Measurements from ENCODE around the gene RIPK3.
"Not testable (repeated sequence)": the region's sequence is repeated elsewhere in the genome, so short reads cannot be mapped to it uniquely, and the experiment has no call there.

RIPK3 gene

DNA sequence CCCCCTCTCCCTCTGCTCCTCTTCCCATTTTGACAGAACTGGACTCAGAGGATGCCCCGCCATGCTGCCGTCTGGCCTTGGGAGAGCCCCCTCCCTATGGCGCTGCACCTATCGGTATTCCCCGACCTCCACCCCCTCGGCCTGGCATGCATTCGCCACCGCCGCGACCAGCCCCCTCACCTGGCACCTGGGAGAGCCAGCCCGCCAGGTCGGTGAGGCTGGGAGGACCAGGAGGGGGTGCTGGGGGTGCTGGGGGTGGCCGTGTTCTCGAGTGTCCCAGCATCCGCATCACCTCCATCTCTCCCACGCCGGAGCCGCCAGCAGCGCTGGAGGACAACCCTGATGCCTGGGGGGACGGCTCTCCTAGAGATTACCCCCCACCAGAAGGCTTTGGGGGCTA, 29.7 kb upstream of the RIPK3 start:
- no peak for DNase-seq (ENCODE audit: low spot score)

DNA sequence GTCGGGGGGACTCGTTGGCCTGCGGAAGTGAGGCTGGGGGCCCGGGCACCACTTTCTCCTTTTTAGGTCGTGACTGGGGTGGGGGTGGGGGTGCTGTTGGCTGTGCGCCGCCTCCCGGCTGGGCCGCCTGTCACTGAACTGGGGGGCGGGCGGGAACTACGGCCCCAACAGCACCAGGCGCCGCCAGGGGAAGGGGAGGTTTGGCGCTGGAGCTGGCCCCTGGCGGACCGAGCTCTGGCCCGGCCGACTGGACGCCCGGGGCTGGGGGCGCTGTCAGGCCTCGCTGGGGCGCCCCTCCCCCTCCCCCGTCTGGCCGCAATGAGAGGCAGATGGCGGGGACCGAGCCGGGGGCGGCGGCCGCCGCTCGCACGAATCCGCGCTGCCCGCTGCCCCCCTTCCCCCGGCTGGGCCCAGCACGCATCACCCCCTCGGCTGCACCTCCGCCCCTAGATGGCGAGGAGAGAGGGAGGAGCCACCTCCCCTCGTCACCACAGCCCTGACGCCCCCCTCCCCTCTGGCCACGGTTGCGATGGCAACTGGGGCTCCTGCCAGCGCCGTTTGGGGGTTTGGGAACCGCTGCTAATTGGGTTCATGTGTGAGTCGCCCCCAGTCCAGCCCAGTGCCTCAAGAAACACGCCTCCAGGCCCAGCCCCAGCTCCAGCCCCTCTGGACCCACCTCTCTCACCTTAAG, 28.9 kb upstream of the RIPK3 start:
- peak; percentile 85 for DNase-seq (ENCODE audit: low spot score)

- DNase-seq (ENCODE audit: low spot score), result peak; percentile 73
Measured at GRCh38 chr14:24368212-24368561, 28.4 kb upstream of the RIPK3 start.

GRCh38 chr14:24367514-24368211, 27.9 kb upstream of the RIPK3 start, which contains the start of gene NFATC4:
NFATC4 (plus strand) TSS chr14:24368184; CDS start chr14:24368341, 157 bp downstream.
- peak; percentile 82 for DNase-seq (ENCODE audit: low spot score)

DNA sequence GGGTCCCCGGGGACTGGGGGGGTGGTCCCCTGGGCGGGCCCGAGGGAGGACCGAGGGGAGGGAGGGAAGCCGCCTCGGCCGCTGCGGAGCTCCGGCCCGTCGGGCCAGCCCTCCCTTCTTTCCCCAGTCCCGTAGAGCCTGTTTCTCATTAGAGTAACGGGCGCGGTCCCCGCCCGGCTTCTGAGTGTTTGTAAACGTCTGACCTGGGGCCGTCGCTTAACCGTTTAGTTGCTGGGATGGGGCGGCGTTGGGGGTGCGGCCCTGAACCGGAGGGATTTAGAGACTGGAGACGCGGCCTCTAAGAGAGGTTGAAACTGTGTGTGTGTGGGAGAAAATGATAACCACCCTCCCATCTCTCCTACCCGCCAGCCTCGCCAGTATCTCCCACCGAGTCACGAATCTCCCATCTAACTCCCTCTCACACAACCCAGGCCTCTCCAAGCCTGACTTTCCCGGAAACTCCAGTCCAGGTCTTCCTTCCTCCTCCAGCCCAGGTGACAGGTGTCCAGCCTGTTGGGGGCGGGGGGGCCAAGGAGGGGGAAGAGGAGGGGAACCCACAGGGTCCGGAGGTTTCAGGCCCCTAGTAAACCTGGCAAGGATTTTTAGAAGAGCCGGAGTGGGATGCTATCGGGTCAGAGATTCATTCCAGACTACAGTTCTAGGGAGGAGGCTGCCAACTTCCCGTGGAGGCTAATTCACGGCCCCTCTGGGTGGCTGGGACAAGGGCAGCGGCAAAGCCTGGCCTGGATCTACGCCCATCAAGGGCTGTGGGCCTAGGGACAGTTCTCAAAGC, 27.1 kb upstream of the RIPK3 start:
- DNase-seq (ENCODE audit: low spot score), result peak; percentile 93

- DNase-seq (ENCODE audit: low spot score), result no peak
Measured at GRCh38 chr14:24366413-24366720, 26.6 kb upstream of the RIPK3 start.

DNA sequence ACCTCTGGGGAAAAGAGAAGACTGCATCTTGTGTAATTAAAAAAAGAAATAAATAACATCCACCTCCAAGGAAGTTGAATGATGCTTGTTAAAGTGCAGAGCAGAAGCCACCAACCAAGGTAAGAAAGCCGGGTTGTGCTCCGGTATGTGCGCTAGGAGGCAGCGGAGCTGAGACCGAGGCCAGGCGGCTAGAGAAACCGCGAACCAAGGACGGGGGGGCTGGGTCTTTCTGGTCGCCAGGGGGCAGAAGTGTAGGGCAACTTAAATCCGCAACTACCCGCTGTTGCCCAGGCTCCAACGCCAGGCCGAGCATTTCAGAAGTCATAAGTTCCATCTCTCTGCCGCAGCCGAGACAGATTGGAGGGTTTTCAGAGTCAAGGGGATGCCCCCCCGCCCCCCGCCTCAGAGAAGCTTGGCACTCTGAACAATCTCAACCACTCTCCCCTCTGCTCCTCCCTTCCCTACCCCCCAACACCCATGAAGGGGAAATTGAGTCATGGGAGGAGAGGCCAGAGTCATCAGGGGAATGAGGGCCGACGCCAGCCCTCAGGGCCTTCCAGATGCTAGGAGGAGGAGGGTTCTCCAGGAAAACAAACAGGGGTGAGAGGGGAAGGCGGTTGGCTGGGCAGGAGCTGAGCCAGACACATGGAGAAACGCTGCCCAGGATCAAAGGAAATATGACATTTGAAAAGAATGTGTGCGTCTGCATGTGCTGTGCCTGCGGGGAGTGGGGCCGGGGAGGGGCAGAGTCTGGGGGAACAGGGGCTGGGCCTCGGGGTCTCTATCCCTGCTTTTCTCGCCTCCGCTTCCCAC, 26.0 kb upstream of the RIPK3 start:
- peak; percentile 92 for DNase-seq (ENCODE audit: low spot score)

- DNase-seq (ENCODE audit: low spot score), result no peak
Measured at GRCh38 chr14:24364841-24365240, 25.1 kb upstream of the RIPK3 start.

GRCh38 chr14:24363401-24363800, 23.6 kb upstream of the RIPK3 start:
- DNase-seq (ENCODE audit: low spot score), result no peak

GRCh38 chr14:24362241-24362960, 22.6 kb upstream of the RIPK3 start:
- DNase-seq (ENCODE audit: low spot score), result no peak

DNA sequence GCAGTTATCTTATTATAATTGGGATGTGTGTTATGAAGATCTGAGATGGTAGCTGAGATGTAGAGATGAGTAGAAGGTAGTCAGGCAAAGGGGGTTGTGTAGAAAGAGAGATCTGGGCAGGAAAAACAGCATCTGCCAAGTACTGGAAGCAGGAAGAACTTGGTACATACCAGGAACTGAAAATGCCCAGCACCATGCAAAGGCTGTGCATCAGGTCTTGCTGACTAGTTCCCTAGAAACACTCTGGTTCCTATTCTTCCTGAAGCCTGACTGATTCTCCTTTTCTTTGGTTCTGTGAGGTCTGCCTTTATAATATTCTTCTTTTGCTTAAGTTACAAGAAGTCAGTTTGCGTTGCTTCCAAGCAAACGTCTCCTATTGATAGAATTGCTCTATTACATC, 21.5 kb upstream of the RIPK3 start:
- no peak for DNase-seq (ENCODE audit: low spot score)

GRCh38 chr14:24360281-24360680, 20.5 kb upstream of the RIPK3 start:
- no peak for DNase-seq (ENCODE audit: low spot score)

GRCh38 chr14:24356208-24356607, 16.4 kb upstream of the RIPK3 start:
- no peak for DNase-seq (ENCODE audit: low spot score)

GRCh38 chr14:24355009-24355408, 15.2 kb upstream of the RIPK3 start:
- DNase-seq (ENCODE audit: low spot score), result no peak

DNA sequence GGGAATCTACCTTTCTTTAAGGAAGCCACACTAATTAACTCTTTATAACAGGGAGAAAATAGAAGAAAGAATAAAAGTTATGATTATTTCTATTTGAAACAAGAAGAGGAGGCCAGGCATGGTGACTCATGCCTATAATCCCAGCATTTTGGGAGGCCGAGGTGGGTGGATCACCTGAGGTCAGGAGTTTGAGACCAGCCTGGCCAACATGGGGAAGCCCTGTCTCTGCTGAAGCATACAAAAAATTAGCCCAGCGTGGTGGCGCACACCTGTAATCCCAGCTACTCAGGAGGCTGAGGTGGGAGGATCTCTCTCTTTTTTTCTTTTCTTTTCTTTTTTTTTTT, 14.7 kb upstream of the RIPK3 start:
- not testable (repeated sequence) for DNase-seq (ENCODE audit: low spot score)

- no peak for DNase-seq (ENCODE audit: low spot score)
Measured at GRCh38 chr14:24353559-24354481, 14.0 kb upstream of the RIPK3 start.

DNA sequence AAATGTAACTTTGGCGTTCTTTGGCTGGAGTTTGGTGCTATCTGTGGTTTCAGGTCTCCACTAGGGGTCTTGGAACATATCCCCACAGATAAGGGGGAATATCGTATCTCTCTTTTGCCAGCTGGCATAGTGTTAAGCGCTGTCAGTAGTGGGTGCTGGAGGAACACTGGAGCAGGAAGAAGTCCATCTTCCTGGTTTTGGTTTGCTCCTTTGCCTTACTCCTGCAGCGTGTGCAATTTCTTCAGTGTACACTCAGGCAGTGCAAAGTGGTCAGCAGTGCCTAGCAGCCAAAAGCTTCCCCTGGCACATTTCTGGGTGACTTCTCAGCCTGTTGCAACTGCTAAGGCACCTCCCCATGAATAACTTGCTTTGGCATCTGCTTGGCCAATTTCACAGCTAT, 11.7 kb upstream of the RIPK3 start:
- DNase-seq (ENCODE audit: low spot score), result no peak

GRCh38 chr14:24349742-24350141, 10.0 kb upstream of the RIPK3 start:
- DNase-seq (ENCODE audit: low spot score), result no peak

DNA sequence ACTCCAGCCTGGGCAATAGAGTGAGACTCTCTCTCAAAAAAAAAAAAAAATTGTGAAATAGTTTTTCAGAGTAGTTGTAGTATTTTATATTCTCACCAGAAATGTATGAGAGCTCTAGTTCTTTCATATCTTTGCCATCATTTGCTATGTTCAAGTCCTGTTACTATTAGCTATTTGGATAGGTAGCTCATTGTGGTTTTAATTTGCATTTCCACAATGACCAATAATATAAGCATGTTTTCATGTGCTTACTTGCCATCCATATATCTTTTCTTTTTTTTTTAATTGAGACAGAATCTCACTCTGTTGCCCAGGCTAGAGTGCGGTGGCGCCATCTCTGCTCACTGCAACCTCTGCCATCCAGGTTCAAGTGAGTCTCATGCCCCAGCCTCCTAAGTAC, 8.4 kb upstream of the RIPK3 start:
- no peak for DNase-seq (ENCODE audit: low spot score)

GRCh38 chr14:24347134-24347533, 7.3 kb upstream of the RIPK3 start:
- no peak for DNase-seq (ENCODE audit: low spot score)
